HEK293 (cell line): ENCODE results near the gene BCAR1.

Source experiments
- CTCF ChIA-PET: fragments of 350-600 bp; formaldehyde crosslinking; extraction: SDS; loops from one replicate; lab custom pipeline; 2021; ENCODE audit warnings: antibody characterized with exemption; lab: Yijun Ruan, JAX
- POLR2A ChIA-PET: fragments of 300-600 bp; formaldehyde crosslinking; extraction: SDS; loops from one replicate; lab custom pipeline; 2020; ENCODE audit warnings: antibody characterized with exemption, inconsistent platforms; lab: Yijun Ruan, JAX
- H3K27ac ChIP-seq: fragments of 200-500 bp; sonication (Bioruptor generic); 2 replicates; pipeline ENCODE4 v1.5.1; 2014; ENCODE audit warnings: low read depth, low read length, control low read depth, inconsistent platforms; ENCODE audit errors: extremely low read depth
- H3K36me3 ChIP-seq, 2 experiments: fragments of 200-500 bp in 1 of 2; sonication (Bioruptor generic) in 1 of 2; 1 replicate in 1 of 2; 2 replicates in 1 of 2; pipeline ENCODE4 v1.5.1; 2014 to 2017; ENCODE audit warnings: inconsistent platforms in 2 of 2, low read length in 2 of 2; ENCODE audit not compliant: control insufficient read depth in 2 of 2, insufficient read depth in 1 of 2
- H3K4me1 ChIP-seq: fragments of 200-500 bp; sonication (Bioruptor generic); 2 replicates; pipeline ENCODE4 v1.5.1; 2014; ENCODE audit warnings: mild to moderate bottlenecking, low read length, inconsistent platforms; ENCODE audit not compliant: control insufficient read depth, insufficient read depth
- H3K4me3 ChIP-seq: 2 replicates; pipeline ENCODE4 v1.5.1; 2011; ENCODE audit warnings: low read depth, mild to moderate bottlenecking, control low read depth, low read length, moderate library complexity
- H3K9me3 ChIP-seq: fragments of 200-500 bp; sonication (Bioruptor generic); 2 replicates; pipeline ENCODE4 v1.5.1; 2014; ENCODE audit warnings: low read depth, low read length, inconsistent platforms; ENCODE audit not compliant: control insufficient read depth, insufficient read depth
- GLI2 ChIP-seq: fragments of 450-650 bp; formaldehyde crosslinking; IDR thresholded peaks from 2 replicates; pipeline ENCODE4; 2017; ENCODE audit warnings: missing biosample characterization, missing genetic modification characterization, low read depth, borderline replicate concordance
- KLF16 ChIP-seq: fragments of 450-650 bp; formaldehyde crosslinking; IDR thresholded peaks from 2 replicates; pipeline ENCODE4 v1.5.1; 2017; ENCODE audit warnings: missing biosample characterization, missing genetic modification characterization
- KLF8 ChIP-seq: fragments of 450-650 bp; formaldehyde crosslinking; IDR thresholded peaks from 2 replicates; pipeline ENCODE4 v1.5.1; 2016; ENCODE audit warnings: missing biosample characterization, missing genetic modification characterization
- KLF9 ChIP-seq: fragments of 450-650 bp; formaldehyde crosslinking; IDR thresholded peaks from 2 replicates; pipeline ENCODE4 v1.5.1; 2016; ENCODE audit warnings: missing biosample characterization, missing genetic modification characterization, low read depth
- OVOL3 ChIP-seq: fragments of 450-650 bp; formaldehyde crosslinking; IDR thresholded peaks from 2 replicates; pipeline ENCODE4 v1.5.1; 2016; ENCODE audit warnings: missing biosample characterization, missing genetic modification characterization
- SP2 ChIP-seq: fragments of 450-650 bp; formaldehyde crosslinking; IDR thresholded peaks from 2 replicates; pipeline ENCODE4 v1.5.1; 2016; ENCODE audit warnings: missing biosample characterization, missing genetic modification characterization
- ZBTB8A ChIP-seq: fragments of 450-650 bp; formaldehyde crosslinking; IDR thresholded peaks from 2 replicates; pipeline ENCODE4 v1.5.1; 2016; ENCODE audit warnings: missing biosample characterization, missing genetic modification characterization
- ZNF221 ChIP-seq: fragments of 450-650 bp; formaldehyde crosslinking; IDR thresholded peaks from 2 replicates; pipeline ENCODE4 v1.5.1; 2017; ENCODE audit warnings: missing biosample characterization, missing genetic modification characterization, borderline replicate concordance
- ZNF266 ChIP-seq: fragments of 450-650 bp; formaldehyde crosslinking; IDR thresholded peaks from 2 replicates; pipeline ENCODE4 v1.5.1; 2016; ENCODE audit warnings: missing biosample characterization, missing genetic modification characterization, low read depth
- ZNF302 ChIP-seq: fragments of 450-650 bp; formaldehyde crosslinking; IDR thresholded peaks from 2 replicates; pipeline ENCODE4 v1.5.1; 2016; ENCODE audit warnings: missing biosample characterization, missing genetic modification characterization, low read depth
- ZNF514 ChIP-seq: fragments of 450-650 bp; formaldehyde crosslinking; IDR thresholded peaks from 2 replicates; pipeline ENCODE4 v1.5.1; 2016; ENCODE audit warnings: missing biosample characterization, missing genetic modification characterization
- ZNF521 ChIP-seq: fragments of 450-650 bp; formaldehyde crosslinking; IDR thresholded peaks from 2 replicates; pipeline ENCODE4 v1.5.1; 2017; ENCODE audit warnings: missing biosample characterization, mild to moderate bottlenecking, missing genetic modification characterization
- ZNF585B ChIP-seq: fragments of 450-650 bp; formaldehyde crosslinking; IDR thresholded peaks from 2 replicates; pipeline ENCODE4 v1.5.1; 2016; ENCODE audit warnings: missing biosample characterization, missing genetic modification characterization
- ZNF621 ChIP-seq: fragments of 450-650 bp; formaldehyde crosslinking; IDR thresholded peaks from 2 replicates; pipeline ENCODE4 v1.5.1; 2017; ENCODE audit warnings: missing biosample characterization, missing genetic modification characterization
- ZNF654 ChIP-seq: fragments of 450-650 bp; formaldehyde crosslinking; IDR thresholded peaks from 2 replicates; pipeline ENCODE4 v1.5.1; 2016; ENCODE audit warnings: low read depth, missing biosample characterization, missing genetic modification characterization
- ZNF670 ChIP-seq: fragments of 450-650 bp; formaldehyde crosslinking; IDR thresholded peaks from 2 replicates; pipeline ENCODE4 v1.5.1; 2016; ENCODE audit warnings: missing biosample characterization, missing genetic modification characterization, low read depth
- ZNF768 ChIP-seq: fragments of 450-650 bp; formaldehyde crosslinking; IDR thresholded peaks from 2 replicates; pipeline ENCODE4 v1.5.1; 2018; ENCODE audit warnings: missing biosample characterization, mild to moderate bottlenecking, missing genetic modification characterization
- ZNF792 ChIP-seq: fragments of 450-650 bp; formaldehyde crosslinking; IDR thresholded peaks from 2 replicates; pipeline ENCODE4 v1.5.1; 2016; ENCODE audit warnings: missing biosample characterization, missing genetic modification characterization
- ZNF843 ChIP-seq: fragments of 450-650 bp; formaldehyde crosslinking; IDR thresholded peaks from 2 replicates; pipeline ENCODE4 v1.5.1; 2016; ENCODE audit warnings: missing biosample characterization, missing genetic modification characterization
- TF ChIP-seq, protein P1 (sequence below): fragments of 450-650 bp; formaldehyde crosslinking; IDR thresholded peaks from 2 replicates; pipeline ENCODE4 v1.5.1; 2016; ENCODE audit warnings: missing biosample characterization, missing genetic modification characterization
- TF ChIP-seq, protein P2 (sequence below): fragments of 450-650 bp; formaldehyde crosslinking; IDR thresholded peaks from 2 replicates; pipeline ENCODE4 v1.5.1; 2016; ENCODE audit warnings: missing biosample characterization, missing genetic modification characterization
- TF ChIP-seq, protein P3 (sequence below): fragments of 450-650 bp; formaldehyde crosslinking; conservative IDR thresholded peaks from 2 replicates; pipeline ENCODE4 v1.5.1; 2016; ENCODE audit warnings: low read depth, missing biosample characterization, missing genetic modification characterization
- TF ChIP-seq, protein P4 (sequence below): fragments of 450-650 bp; formaldehyde crosslinking; IDR thresholded peaks from 2 replicates; pipeline ENCODE4 v1.5.1; 2016; ENCODE audit warnings: missing biosample characterization, missing genetic modification characterization

The BCAR1 gene

DNA sequence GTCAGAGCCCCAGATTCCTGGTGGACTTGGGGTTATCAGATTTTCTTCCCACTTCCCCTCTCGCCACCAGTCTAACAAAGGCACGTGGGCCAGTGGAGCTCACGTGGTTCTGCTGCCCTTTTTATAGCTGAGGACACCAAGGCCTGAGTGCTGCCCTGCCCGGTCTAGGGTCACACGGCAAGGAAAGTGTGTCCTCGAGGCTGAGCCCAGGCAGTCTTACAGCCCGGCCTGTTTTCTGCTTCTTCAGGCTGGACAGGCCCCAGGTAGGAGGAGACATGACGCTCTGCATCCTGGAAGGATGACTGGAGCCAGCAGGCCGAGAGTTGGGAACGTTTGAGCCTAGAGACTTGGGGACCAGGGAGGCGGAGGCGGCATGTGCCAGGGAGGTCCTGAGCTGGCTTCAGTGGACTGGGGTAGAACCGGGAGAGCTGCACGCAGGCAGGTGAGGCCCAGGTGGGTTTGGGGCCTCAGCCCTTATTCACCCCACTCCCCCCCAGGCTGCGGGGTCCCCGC, 29.1 kb downstream of the BCAR1 start:
- Histone ChIP-seq H3K9me3 (no peaks in the 10 kb centered on the region), H3K27ac (no peak overlapping the region), H3K4me1 (no peaks in the 10 kb centered on the region), H3K36me3 (no peaks in the 10 kb centered on the region), H3K4me3 (no peak overlapping the region)
- TF ChIP-seq KLF16 (tag by site-specific recombination) (no peak), ZBTB8A (no peak), ZNF843 (tag by site-specific recombination) (no peak), ZNF514 (tag by site-specific recombination) (no peak), ZNF792 (no peak), ZNF670 (tag by site-specific recombination) (no peak), ZNF266 (no peak), GLI2 (tag by site-specific recombination) (no peak), ZNF654 (tag by site-specific recombination) (no peak), ZNF221 (tag by site-specific recombination) (no peak), ZNF621 (no peak), KLF9 (tag by site-specific recombination) (no peak), ZNF302 (no peak), SP2 (tag by site-specific recombination) (no peak), ZNF521 (tag by site-specific recombination) (no peak), OVOL3 (no peak), ZNF768 (tag by site-specific recombination) (no peak), KLF8 (tag by site-specific recombination) (no peak)
- TF ChIP-seq, protein P1, sequence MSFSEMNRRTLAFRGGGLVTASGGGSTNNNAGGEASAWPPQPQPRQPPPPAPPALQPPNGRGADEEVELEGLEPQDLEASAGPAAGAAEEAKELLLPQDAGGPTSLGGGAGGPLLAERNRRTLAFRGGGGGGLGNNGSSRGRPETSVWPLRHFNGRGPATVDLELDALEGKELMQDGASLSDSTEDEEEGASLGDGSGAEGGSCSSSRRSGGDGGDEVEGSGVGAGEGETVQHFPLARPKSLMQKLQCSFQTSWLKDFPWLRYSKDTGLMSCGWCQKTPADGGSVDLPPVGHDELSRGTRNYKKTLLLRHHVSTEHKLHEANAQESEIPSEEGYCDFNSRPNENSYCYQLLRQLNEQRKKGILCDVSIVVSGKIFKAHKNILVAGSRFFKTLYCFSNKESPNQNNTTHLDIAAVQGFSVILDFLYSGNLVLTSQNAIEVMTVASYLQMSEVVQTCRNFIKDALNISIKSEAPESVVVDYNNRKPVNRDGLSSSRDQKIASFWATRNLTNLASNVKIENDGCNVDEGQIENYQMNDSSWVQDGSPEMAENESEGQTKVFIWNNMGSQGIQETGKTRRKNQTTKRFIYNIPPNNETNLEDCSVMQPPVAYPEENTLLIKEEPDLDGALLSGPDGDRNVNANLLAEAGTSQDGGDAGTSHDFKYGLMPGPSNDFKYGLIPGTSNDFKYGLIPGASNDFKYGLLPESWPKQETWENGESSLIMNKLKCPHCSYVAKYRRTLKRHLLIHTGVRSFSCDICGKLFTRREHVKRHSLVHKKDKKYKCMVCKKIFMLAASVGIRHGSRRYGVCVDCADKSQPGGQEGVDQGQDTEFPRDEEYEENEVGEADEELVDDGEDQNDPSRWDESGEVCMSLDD (tag by site-specific recombination), result no peak
- ChIA-PET POLR2A (no interaction called here), CTCF (interaction anchor here (0.6 kb wide), 1 partner anchor 11 kb away, joined by 3 read pairs; no protein-coding TSS in a partner anchor)

DNA sequence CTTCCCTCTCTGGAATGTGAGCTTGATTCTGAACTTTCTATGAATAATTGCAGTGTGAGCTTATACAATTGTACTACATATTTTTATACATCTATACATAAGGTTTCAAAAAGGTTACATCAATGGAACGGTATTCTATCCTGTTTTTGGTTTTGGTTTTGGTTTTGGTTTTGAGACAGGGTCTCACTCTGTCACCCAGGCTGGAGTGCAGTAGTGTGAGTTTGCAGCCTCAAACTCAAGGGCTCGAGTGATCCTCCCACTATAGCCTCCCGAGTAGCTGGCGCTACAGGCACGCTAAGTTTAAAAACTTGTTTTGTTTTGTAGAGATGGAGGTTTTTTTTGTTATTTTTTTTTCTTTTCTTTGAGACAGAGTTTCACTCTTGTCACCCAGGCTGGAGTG, 31.6 kb downstream of the BCAR1 start:
- Histone ChIP-seq H3K27ac (no peak overlapping the region), H3K9me3 (no peaks in the 10 kb centered on the region), H3K4me1 (no peaks in the 10 kb centered on the region), H3K36me3 (no peaks in the 10 kb centered on the region), H3K4me3 (no peak overlapping the region)
- CTCF ChIA-PET, result interaction anchor here (2.0 kb wide), 2 partner anchors 14 to 21 kb away, joined by 7 to 10 read pairs; no protein-coding TSS in a partner anchor
- POLR2A ChIA-PET, result interaction anchor here (0.6 kb wide), 1 partner anchor 226 kb away, joined by 3 read pairs; no protein-coding TSS in a partner anchor
- TF ChIP-seq ZNF585B (tag by site-specific recombination), result no peak
- TF ChIP-seq, protein P2, sequence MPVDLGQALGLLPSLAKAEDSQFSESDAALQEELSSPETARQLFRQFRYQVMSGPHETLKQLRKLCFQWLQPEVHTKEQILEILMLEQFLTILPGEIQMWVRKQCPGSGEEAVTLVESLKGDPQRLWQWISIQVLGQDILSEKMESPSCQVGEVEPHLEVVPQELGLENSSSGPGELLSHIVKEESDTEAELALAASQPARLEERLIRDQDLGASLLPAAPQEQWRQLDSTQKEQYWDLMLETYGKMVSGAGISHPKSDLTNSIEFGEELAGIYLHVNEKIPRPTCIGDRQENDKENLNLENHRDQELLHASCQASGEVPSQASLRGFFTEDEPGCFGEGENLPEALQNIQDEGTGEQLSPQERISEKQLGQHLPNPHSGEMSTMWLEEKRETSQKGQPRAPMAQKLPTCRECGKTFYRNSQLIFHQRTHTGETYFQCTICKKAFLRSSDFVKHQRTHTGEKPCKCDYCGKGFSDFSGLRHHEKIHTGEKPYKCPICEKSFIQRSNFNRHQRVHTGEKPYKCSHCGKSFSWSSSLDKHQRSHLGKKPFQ, result no peak
- TF ChIP-seq, protein P3, sequence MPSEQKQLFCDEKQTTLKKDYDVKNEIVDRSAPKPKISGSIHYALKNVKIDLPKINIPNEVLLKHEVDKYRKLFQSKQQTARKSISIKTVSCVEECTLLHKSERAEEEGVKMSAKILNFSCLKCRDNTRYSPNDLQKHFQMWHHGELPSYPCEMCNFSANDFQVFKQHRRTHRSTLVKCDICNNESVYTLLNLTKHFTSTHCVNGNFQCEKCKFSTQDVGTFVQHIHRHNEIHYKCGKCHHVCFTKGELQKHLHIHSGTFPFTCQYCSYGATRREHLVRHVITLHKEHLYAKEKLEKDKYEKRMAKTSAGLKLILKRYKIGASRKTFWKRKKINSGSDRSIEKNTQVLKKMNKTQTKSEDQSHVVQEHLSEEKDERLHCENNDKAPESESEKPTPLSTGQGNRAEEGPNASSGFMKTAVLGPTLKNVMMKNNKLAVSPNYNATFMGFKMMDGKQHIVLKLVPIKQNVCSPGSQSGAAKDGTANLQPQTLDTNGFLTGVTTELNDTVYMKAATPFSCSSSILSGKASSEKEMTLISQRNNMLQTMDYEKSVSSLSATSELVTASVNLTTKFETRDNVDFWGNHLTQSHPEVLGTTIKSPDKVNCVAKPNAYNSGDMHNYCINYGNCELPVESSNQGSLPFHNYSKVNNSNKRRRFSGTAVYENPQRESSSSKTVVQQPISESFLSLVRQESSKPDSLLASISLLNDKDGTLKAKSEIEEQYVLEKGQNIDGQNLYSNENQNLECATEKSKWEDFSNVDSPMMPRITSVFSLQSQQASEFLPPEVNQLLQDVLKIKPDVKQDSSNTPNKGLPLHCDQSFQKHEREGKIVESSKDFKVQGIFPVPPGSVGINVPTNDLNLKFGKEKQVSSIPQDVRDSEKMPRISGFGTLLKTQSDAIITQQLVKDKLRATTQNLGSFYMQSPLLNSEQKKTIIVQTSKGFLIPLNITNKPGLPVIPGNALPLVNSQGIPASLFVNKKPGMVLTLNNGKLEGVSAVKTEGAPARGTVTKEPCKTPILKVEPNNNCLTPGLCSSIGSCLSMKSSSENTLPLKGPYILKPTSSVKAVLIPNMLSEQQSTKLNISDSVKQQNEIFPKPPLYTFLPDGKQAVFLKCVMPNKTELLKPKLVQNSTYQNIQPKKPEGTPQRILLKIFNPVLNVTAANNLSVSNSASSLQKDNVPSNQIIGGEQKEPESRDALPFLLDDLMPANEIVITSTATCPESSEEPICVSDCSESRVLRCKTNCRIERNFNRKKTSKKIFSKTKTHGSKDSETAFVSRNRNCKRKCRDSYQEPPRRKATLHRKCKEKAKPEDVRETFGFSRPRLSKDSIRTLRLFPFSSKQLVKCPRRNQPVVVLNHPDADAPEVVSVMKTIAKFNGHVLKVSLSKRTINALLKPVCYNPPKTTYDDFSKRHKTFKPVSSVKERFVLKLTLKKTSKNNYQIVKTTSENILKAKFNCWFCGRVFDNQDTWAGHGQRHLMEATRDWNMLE, result no peak
- TF ChIP-seq, protein P4, sequence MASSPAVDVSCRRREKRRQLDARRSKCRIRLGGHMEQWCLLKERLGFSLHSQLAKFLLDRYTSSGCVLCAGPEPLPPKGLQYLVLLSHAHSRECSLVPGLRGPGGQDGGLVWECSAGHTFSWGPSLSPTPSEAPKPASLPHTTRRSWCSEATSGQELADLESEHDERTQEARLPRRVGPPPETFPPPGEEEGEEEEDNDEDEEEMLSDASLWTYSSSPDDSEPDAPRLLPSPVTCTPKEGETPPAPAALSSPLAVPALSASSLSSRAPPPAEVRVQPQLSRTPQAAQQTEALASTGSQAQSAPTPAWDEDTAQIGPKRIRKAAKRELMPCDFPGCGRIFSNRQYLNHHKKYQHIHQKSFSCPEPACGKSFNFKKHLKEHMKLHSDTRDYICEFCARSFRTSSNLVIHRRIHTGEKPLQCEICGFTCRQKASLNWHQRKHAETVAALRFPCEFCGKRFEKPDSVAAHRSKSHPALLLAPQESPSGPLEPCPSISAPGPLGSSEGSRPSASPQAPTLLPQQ (tag by site-specific recombination), result no peak
